HepG2 (cell line): ENCODE data around the gene HOXA6. TPM values are rescaled to one million over a fixed set of nuclear protein-coding genes. Genes with fewer than 3 reads are reported as not detected.

Source experiments
- ATAC-seq: fragments of 200-7000 bp; cut with Tn5 transposase; 3 replicates; pipeline ENCODE4 v1.9.1; 2020; ENCODE audit warnings: mild to moderate bottlenecking, moderate library complexity
- BruUV-seq: library from RNA; stranded (reverse); fragments of 400-500 nt; replicated peaks from 2 replicates; lab custom pipeline; 2021; lab: Mats Ljungman, UMichigan
- CTCF ChIA-PET: fragments of 300-600 bp; formaldehyde crosslinking; extraction: SDS; loops from one replicate; lab custom pipeline; 2021; ENCODE audit warnings: low total read pairs, inconsistent platforms, low intra/inter-chr PET ratio; lab: Yijun Ruan, JAX
- POLR2A ChIA-PET: fragments of 350-600 bp; sonication (Branson Sonifier 250); formaldehyde crosslinking; loops from one replicate; lab custom pipeline; 2020; ENCODE audit warnings: antibody characterized with exemption, inconsistent platforms; lab: Yijun Ruan, JAX
- DNase-seq: peaks from one replicate; pipeline ENCODE4 v3.0.0-alpha.2; 2015; ENCODE audit warnings: low spot score
- FAIRE-seq: peaks from 3 replicates; lab custom pipeline; 2011; peaks lifted over from hg19 to GRCh38; lab: Jason Lieb, UNC
- H2AFZ ChIP-seq: one replicate; pipeline ENCODE4 v1.6.1; 2011; ENCODE audit warnings: low read length, inconsistent platforms
- H3K27ac ChIP-seq: fragments of 300-600 bp; 3 replicates; pipeline ENCODE4 v1.8.0; 2011; ENCODE audit warnings: mixed run types, mild to moderate bottlenecking, mixed read lengths, low read length, inconsistent platforms; ENCODE audit not compliant: insufficient read depth; ENCODE audit errors: extremely low read length
- H3K27me3 ChIP-seq, 2 experiments: fragments of 200-600 bp in 1 of 2; 2 replicates in 1 of 2; 3 replicates in 1 of 2; pipeline versions ENCODE4 v1.6.0 to v1.8.0; 2011; ENCODE audit warnings: low read length in 2 of 2, mild to moderate bottlenecking in 2 of 2, moderate library complexity in 2 of 2, inconsistent platforms in 1 of 2; ENCODE audit not compliant: insufficient read depth in 2 of 2, control insufficient read depth in 1 of 2
- H3K36me3 ChIP-seq, 2 experiments: fragments of 200-600 bp in 1 of 2; replicated peaks in 1 of 2; 2 replicates in 1 of 2; 3 replicates in 1 of 2; pipeline versions ENCODE4 v1.5.1 to v1.8.0; 2011; ENCODE audit warnings: low read length in 2 of 2, inconsistent platforms in 1 of 2; ENCODE audit not compliant: insufficient read depth in 2 of 2, control insufficient read depth in 1 of 2
- H3K4me1 ChIP-seq: 2 replicates; pipeline ENCODE4 v1.5.1; 2012; ENCODE audit warnings: low read length, inconsistent platforms; ENCODE audit not compliant: insufficient read depth
- H3K4me2 ChIP-seq: 2 replicates; pipeline ENCODE4 v1.6.0; 2011; ENCODE audit warnings: low read depth, low read length, inconsistent platforms
- H3K4me3 ChIP-seq, 3 experiments: fragments of 200-600 bp in 1 of 3; sonication (generic), shearing (Covaris generic) in 1 of 3; replicated peaks in 1 of 3; 2 replicates each; pipeline ENCODE4 v1.5.1; 2011 to 2016; ENCODE audit warnings: low read length in 3 of 3, inconsistent platforms in 2 of 3, low read depth in 2 of 3, mild to moderate bottlenecking in 2 of 3, control low read depth in 1 of 3, mixed read lengths in 1 of 3; ENCODE audit not compliant: insufficient read depth in 1 of 3
- H3K79me2 ChIP-seq: one replicate; pipeline ENCODE4 v1.6.1; 2011; ENCODE audit warnings: low read length, inconsistent platforms; ENCODE audit not compliant: insufficient read depth
- H3K9ac ChIP-seq: 2 replicates; pipeline ENCODE4 v1.6.0; 2011; ENCODE audit warnings: mild to moderate bottlenecking, low read depth, low read length, inconsistent platforms; ENCODE audit not compliant: insufficient read depth
- H3K9me3 ChIP-seq: 2 replicates; pipeline ENCODE4 v1.5.1; 2012; ENCODE audit warnings: mild to moderate bottlenecking, low read length
- H4K20me1 ChIP-seq: 2 replicates; pipeline ENCODE4 v1.6.0; 2011; ENCODE audit warnings: inconsistent platforms, mild to moderate bottlenecking, low read length, moderate library complexity; ENCODE audit not compliant: insufficient read depth
- GTF2F1 ChIP-seq: fragments of 150-350 bp; IDR thresholded peaks from 2 replicates; pipeline ENCODE4 v1.6.1; 2014; ENCODE audit warnings: low read length
- IRF1 ChIP-seq: sonication (generic); formaldehyde crosslinking; IDR thresholded peaks from 2 replicates; pipeline ENCODE4 v1.4.0; 2020; ENCODE audit warnings: low read depth, mild to moderate bottlenecking, missing genetic modification reagents
- NFE2L2 ChIP-seq: fragments of 150-350 bp; IDR thresholded peaks from 2 replicates; pipeline ENCODE4 v1.6.1; 2014; ENCODE audit warnings: low read length
- RXRA ChIP-seq: sonication (generic); formaldehyde crosslinking; IDR thresholded peaks from 2 replicates; pipeline ENCODE4 v1.5.1; 2020; ENCODE audit warnings: missing genetic modification reagents
- SOX13 ChIP-seq, 3 experiments: fragments of 450-650 bp in 1 of 3; sonication (generic) in 1 of 3; formaldehyde crosslinking in 1 of 3; IDR thresholded peaks in 2 of 3; conservative IDR thresholded peaks in 1 of 3; 2 replicates each; pipeline versions ENCODE4 v1.5.0 to v1.6.1; 2016 to 2020; ENCODE audit warnings: antibody characterized with exemption in 1 of 3, mild to moderate bottlenecking in 1 of 3, missing compliant biosample characterization in 1 of 3, missing genetic modification reagents in 1 of 3, moderate library complexity in 1 of 3
- SPEN ChIP-seq: sonication (generic); formaldehyde crosslinking; IDR thresholded peaks from 2 replicates; pipeline ENCODE4 v1.5.1; 2020; ENCODE audit warnings: low read depth, mild to moderate bottlenecking, missing genetic modification reagents
- YEATS2 ChIP-seq: sonication (generic); formaldehyde crosslinking; IDR thresholded peaks from 2 replicates; pipeline ENCODE4 v1.4.0; 2020; ENCODE audit warnings: missing genetic modification reagents, borderline replicate concordance
- ZNF749 ChIP-seq: sonication (generic); formaldehyde crosslinking; IDR thresholded peaks from 2 replicates; pipeline ENCODE4 v1.8.0; 2022; ENCODE audit warnings: mild to moderate bottlenecking, missing genetic modification reagents, moderate library complexity, borderline replicate concordance
- WGBS: methylation state at CpG from one replicate; pipeline ENCODE4 v1.1.6; 2017; ENCODE audit warnings: low lambda C conversion rate; 5-methylcytosine and 5-hydroxymethylcytosine counted together
- in situ Hi-C: cut with HindIII; loops from 2 replicates; pipeline ENCODE4 v1.10.0; 2017; ENCODE audit warnings: low pct_unique_long_range_greater_than_20kb; ENCODE audit not compliant: extremely low pct_ligation_motif_present
- intact Hi-C: fragments of 100-400 bp; cut with micrococcal nuclease; formaldehyde crosslinking; loops from one replicate; pipeline ENCODE4 v1.10.0; 2022; ENCODE audit not compliant: unreplicated experiment
- polyA plus RNA-seq, 8 experiments: library from polyadenylated mRNA; depleted of rRNA in 3 of 8; stranded (reverse) in 7 of 8; unstranded in 1 of 8; fragments of >200 nt; fragmentation: Illumina TruSeq in 4 of 8; extraction: Trizol in 4 of 8; gene quantifications; 2 replicates each; pipeline versions ENCODE4 v1.2.1 to v1.2.3, GENCODE V29; 2011 to 2016; ENCODE audit warnings: low read depth in 4 of 8, missing spikeins in 1 of 8, mixed read lengths in 1 of 8; ENCODE audit not compliant: insufficient read depth in 1 of 8
- total RNA-seq, 5 experiments: library from RNA; depleted of rRNA; stranded (reverse); fragments of >200 nt; fragmentation: Illumina TruSeq; extraction: Trizol; gene quantifications; 2 replicates each; pipeline ENCODE4 v1.2.3, GENCODE V29; 2016; ENCODE audit warnings: low read depth in 1 of 5

HOXA6 gene
- total and polyA plus RNA-seq, 2 of the 13 experiments (the other 11 are each of a cell fraction or from before 2014, with no cell fraction given): 1.3 to 1.5 TPM

- no peak for TF ChIP-seq IRF1 (CRISPR knock-in tag)
- TF ChIP-seq SPEN (CRISPR knock-in tag): no peak
- no peak for TF ChIP-seq GTF2F1
Measured at GRCh38 chr7:27144781-27145164, 2.8 kb downstream of the HOXA6 start (continued).

GRCh38 chr7:27143950-27144780, 3.4 kb downstream of the HOXA6 start:
- Histone ChIP-seq H3K9me3 (no peaks in the 10 kb centered on the region), H4K20me1 (no peaks in the 10 kb centered on the region), H3K9ac (no peak overlapping the region), H3K4me1 (peaks cover 21% of the 10 kb centered on the region), H3K4me2 (no peak overlapping the region), H3K36me3 (no peaks in the 10 kb centered on the region; a peak in 2 of 5 replicates), H3K79me2 (peaks cover 2% of the 10 kb centered on the region), H2AFZ (no peak overlapping the region), H3K4me3 (no peak overlapping the region), H3K27me3 (no peaks in the 10 kb centered on the region), H3K27ac (no peak overlapping the region)
- ATAC-seq: no peak
- ChIA-PET POLR2A (interaction anchor here (1.0 to 1.3 kb wide), 3 partner anchors 13 to 48 kb away, joined by 3 to 4 read pairs (median 4); partner anchors contain the start of gene HOXA4), CTCF (interaction anchor here (1.3 to 1.8 kb wide), 3 partner anchors 291 to 458 kb away, joined by 4 to 14 read pairs (median 9); no protein-coding TSS in a partner anchor)
- intact Hi-C loops (loop anchor here (5.0 kb wide), 1 partner anchor 767 kb away; no protein-coding TSS in a partner anchor), in situ Hi-C loops (no loop called here)
- no peak for TF ChIP-seq ZNF749 (CRISPR knock-in tag)
- TF ChIP-seq NFE2L2: 0 out of 2 replicates have a peak, but pooled peaks have one; percentile 28
- no peak for TF ChIP-seq YEATS2 (CRISPR knock-in tag)
- 0 out of 2 replicates have a peak, but pooled peaks have one; percentile 15 for TF ChIP-seq RXRA (CRISPR knock-in tag)
- TF ChIP-seq SOX13 (IDR thresholded peaks at IDR 0.05): no peak
- no peak for TF ChIP-seq SOX13 (CRISPR knock-in tag; conservative IDR thresholded peaks at IDR 0.05 in 1 of 2, IDR thresholded peaks at IDR 0.05 in 1 of 2)
- DNase-seq: no peak
- no TSS peak for BruUV-seq
- 77% methylated on average over 32 of the region's 40 CpGs for WGBS
- FAIRE-seq: no peak
